Activated naive CD8-positive, alpha-beta T cell treated with anti-CD3 and anti-CD28 coated beads for 36 hours (primary cell): ENCODE results near the gene TLR10. TPM values are rescaled to one million over a fixed set of nuclear protein-coding genes. Genes with fewer than 3 reads are reported as not detected.

Experiments
- DNase-seq: peaks from one replicate; pipeline ENCODE4 v3.0.0; 2021
- H3K27ac Mint-ChIP-seq: one replicate; pipeline ENCODE4 v1.8.0; 2022; ENCODE audit warnings: mild to moderate bottlenecking, moderate library complexity, mixed read lengths
- H3K27me3 Mint-ChIP-seq: one replicate; pipeline ENCODE4 v1.8.0; 2022; ENCODE audit warnings: mild to moderate bottlenecking, mixed read lengths
- H3K36me3 Mint-ChIP-seq: one replicate; pipeline ENCODE4 v1.8.0; 2021; ENCODE audit warnings: mild to moderate bottlenecking, mixed read lengths
- H3K4me1 Mint-ChIP-seq: one replicate; pipeline ENCODE4 v1.8.0; 2021; ENCODE audit warnings: mixed read lengths
- H3K4me3 Mint-ChIP-seq: one replicate; pipeline ENCODE4 v1.8.0; 2022; ENCODE audit warnings: mild to moderate bottlenecking, moderate library complexity, mixed read lengths
- H3K9me3 Mint-ChIP-seq: one replicate; pipeline ENCODE4 v1.8.0; 2022; ENCODE audit warnings: mixed read lengths
- total RNA-seq, 2 experiments: library from RNA; stranded (reverse); gene quantifications; one replicate each; pipeline ENCODE4 v1.2.3, GENCODE V29; 2021

TLR10 gene
- total RNA-seq, 2 experiments from 2014 or later, result 0.26 to 0.29 TPM

DNA sequence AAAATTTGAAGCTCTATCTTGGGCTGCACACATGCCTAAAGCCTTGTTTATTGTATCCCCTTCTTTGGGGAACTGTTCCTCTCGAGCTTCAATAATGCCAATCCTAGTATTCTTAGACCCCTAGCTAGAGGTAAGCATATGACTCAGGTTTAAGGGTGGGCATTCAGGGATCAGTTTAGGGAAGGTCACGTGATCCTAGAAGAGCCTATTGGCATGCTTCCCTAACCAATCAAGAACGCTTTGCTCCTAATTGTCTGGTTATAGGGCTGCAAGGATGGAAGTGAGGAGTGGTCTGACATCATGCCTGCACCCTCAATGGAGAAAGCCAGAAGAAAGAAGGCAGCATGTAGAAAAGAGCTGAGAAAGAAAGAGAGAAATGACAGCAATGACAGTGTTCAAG, 46.9 kb downstream of the TLR10 start:
- Mint-ChIP-seq H3K27me3 (no peaks in the 10 kb centered on the region), H3K9me3 (peaks cover 11% of the 10 kb centered on the region), H3K4me3 (no peak overlapping the region), H3K4me1 (peaks cover 5% of the 10 kb centered on the region), H3K27ac (no peak overlapping the region), H3K36me3 (peaks cover 5% of the 10 kb centered on the region)
- no peak for DNase-seq

DNA sequence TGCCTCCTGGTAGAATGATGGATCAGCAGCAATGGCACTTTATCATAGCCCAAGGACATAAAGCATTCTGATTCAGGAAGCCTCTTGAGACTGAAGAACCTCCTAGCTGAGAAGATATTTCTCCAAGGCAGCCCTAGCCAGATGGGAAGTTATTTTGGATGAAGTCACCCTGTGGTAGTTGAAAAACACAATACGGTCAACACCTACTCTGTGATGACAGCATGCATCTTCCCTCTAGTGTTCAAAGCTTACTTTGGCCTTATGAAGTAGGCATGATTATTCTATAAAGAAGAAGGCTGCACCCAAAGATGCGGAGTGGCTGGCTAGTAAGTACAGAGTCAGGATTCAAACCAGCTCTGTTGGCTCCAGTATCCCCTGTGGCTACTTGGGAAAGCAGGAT, 47.9 kb downstream of the TLR10 start:
- peaks cover 11% of the 10 kb centered on the region for H3K9me3 Mint-ChIP-seq
- peaks cover 5% of the 10 kb centered on the region for H3K36me3 Mint-ChIP-seq
- H3K27me3 Mint-ChIP-seq, result no peaks in the 10 kb centered on the region
- no peak overlapping the region for H3K27ac Mint-ChIP-seq
- no peak for DNase-seq
- peaks cover 14% of the 10 kb centered on the region for H3K4me1 Mint-ChIP-seq
- H3K4me3 Mint-ChIP-seq, result no peak overlapping the region

DNA sequence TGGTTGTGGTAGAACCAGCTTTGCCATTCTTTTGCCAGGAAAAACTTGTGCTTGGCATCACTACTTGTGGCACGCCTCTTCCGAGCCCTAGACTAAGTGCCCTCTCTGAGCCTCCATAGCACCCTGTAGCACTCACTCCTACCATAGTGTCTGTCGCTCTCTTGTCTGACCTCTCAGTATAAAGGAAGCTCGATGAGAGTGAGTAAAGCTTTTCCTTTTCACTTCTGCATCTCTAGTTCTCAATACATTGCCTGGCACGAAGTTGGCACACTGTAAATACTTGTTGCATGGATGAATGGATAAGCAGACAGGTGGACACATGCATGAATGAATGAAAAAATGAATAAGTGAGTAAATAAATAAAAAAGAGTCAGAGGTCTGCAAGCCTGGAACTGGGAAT, 48.3 kb downstream of the TLR10 start:
- H3K27ac Mint-ChIP-seq, result no peak overlapping the region
- H3K36me3 Mint-ChIP-seq, result peaks cover 5% of the 10 kb centered on the region
- peaks cover 11% of the 10 kb centered on the region for H3K9me3 Mint-ChIP-seq
- no peak overlapping the region for H3K4me3 Mint-ChIP-seq
- H3K4me1 Mint-ChIP-seq, result peaks cover 15% of the 10 kb centered on the region
- no peak for DNase-seq
- no peaks in the 10 kb centered on the region for H3K27me3 Mint-ChIP-seq

DNA sequence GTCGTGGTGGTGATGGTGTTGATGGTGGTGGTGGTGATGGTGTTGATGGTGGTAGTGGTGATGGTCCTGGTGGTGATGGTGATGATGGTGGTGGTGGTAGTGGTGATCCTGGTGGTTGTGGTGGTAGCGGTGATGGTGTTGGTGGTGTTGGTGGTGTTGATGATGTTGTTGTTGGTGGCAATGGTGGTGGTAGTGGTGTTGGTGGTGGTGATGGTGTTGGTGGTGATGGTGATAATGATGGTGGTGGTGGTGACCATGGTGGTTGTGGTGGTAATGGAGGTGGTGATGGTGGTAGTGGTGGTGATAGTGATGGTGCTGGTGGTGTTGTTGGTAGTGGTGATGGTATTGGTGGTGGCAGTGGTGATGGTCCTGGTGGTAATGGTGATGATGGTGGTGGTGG, 49.1 kb downstream of the TLR10 start:
- H3K4me1 Mint-ChIP-seq, result peaks cover 15% of the 10 kb centered on the region
- H3K4me3 Mint-ChIP-seq, result no peak overlapping the region
- H3K27ac Mint-ChIP-seq, result peak overlapping the region; percentile 60
- H3K9me3 Mint-ChIP-seq, result peaks cover 11% of the 10 kb centered on the region
- H3K27me3 Mint-ChIP-seq, result no peaks in the 10 kb centered on the region
- DNase-seq, result no peak
- H3K36me3 Mint-ChIP-seq, result peaks cover 5% of the 10 kb centered on the region

DNA sequence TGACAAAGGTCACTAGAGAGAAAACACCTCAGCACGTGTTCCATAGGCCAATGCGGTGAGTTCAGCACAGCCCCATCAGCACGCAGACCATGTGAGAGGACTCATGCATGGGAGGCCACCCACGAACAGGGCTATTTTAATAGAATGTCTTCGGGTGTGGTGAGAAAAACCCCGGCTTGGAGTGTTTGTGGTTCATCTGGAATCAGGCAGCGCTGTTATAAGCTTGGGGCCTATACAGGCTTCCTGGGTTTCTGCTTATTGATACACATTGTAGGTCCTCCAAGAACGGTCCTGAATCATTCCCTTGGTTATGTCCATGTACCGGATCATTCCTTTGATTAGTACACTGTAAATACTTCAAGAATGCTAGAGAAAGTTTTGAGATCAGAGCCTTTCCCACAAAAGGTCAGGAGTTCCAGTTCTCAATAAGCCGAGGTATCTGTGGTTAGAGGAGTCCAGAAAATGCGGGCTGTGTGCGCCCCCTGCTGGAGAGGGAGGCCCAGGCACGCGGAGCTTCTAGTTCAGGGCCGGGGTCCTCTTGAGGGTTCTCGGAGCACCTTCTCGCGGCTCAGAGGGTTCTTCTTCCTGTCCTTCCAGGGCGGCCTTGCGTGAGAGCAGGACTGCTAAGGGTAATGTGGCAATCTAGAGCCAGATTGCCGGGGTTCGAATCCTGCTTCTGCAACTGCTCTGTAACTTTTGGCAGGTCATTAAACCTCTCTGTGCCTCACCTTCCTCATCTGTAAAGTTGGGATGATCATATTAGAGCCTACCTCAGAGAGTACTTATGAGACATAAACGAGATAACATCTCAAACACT, 51.8 kb downstream of the TLR10 start:
- Mint-ChIP-seq H3K27ac (peak overlapping the region; percentile 83), H3K4me1 (peaks cover 15% of the 10 kb centered on the region), H3K36me3 (peaks cover 5% of the 10 kb centered on the region), H3K27me3 (no peaks in the 10 kb centered on the region), H3K4me3 (no peak overlapping the region), H3K9me3 (peaks cover 11% of the 10 kb centered on the region)
- peak; percentile 80 for DNase-seq

DNA sequence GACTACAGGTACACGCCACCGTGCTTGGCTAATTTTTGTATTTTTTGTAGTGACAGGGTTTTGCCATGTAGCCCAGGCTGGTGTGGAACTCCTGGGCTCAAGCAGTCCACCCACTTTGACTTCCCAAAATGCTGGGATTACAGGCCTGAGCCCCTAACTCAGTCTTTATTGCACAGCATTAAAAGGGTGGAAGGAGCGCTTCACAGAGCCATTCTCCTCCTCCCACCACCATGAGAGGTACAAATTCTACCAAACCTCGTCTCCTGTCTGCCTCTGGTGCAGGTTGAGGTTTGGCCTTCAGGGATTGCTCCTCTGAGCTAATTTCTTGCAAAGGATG, 52.3 kb downstream of the TLR10 start:
- H3K36me3 Mint-ChIP-seq, result peaks cover 5% of the 10 kb centered on the region
- no peak overlapping the region for H3K4me3 Mint-ChIP-seq
- peaks cover 18% of the 10 kb centered on the region for H3K4me1 Mint-ChIP-seq
- H3K9me3 Mint-ChIP-seq, result peaks cover 11% of the 10 kb centered on the region
- H3K27me3 Mint-ChIP-seq, result no peaks in the 10 kb centered on the region
- H3K27ac Mint-ChIP-seq, result peak overlapping the region; percentile 83
- DNase-seq, result no peak

DNA sequence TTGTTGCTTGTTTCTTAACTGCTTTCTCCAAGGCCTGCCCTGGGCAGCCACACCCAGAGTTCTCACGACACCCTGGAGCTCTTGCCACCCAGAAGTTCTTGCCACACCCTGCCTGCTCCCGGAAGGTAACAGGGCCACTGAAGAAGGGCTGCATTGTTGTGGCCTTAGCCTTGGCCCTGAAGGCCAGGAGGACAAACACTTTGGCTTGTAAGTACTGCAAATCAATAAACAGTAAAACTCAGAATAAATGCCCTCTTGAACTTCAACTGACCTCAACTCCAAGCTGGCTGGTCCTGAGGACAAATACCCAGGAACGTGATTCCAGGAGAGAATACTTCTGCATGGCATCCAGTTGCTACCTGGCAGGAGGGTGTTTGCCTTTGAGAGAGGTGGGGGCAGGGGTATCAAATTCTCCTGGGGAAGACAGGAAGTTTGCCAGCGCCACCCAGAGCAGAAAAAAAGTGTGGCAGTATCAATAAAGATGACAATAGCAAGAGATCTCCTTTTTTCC, 54.1 kb downstream of the TLR10 start:
- Mint-ChIP-seq H3K4me1 (peaks cover 19% of the 10 kb centered on the region), H3K27me3 (no peaks in the 10 kb centered on the region), H3K36me3 (peaks cover 2% of the 10 kb centered on the region), H3K4me3 (no peak overlapping the region), H3K9me3 (peaks cover 9% of the 10 kb centered on the region), H3K27ac (no peak overlapping the region)
- no peak for DNase-seq

DNA sequence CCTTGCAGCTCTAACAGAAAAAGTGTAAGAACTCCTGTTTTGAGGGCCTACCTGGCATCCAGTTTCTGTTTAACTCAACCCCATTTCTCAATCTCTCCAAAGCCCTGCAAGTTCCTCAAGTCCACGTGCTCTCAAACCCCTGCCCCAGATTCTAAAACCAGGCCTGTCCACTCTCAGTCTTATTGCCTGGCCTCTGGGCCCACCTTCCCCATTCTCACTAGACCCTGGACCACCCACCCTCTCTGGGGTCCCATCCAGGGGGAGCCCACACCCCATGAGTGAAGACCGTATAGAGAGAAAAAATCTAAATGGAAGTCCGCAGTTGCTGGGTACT, 58.3 kb downstream of the TLR10 start:
- no peaks in the 10 kb centered on the region for H3K27me3 Mint-ChIP-seq
- no peak for DNase-seq
- H3K4me3 Mint-ChIP-seq, result no peak overlapping the region
- peaks cover 4% of the 10 kb centered on the region for H3K4me1 Mint-ChIP-seq
- H3K36me3 Mint-ChIP-seq, result no peaks in the 10 kb centered on the region
- no peaks in the 10 kb centered on the region for H3K9me3 Mint-ChIP-seq
- no peak overlapping the region for H3K27ac Mint-ChIP-seq

DNA sequence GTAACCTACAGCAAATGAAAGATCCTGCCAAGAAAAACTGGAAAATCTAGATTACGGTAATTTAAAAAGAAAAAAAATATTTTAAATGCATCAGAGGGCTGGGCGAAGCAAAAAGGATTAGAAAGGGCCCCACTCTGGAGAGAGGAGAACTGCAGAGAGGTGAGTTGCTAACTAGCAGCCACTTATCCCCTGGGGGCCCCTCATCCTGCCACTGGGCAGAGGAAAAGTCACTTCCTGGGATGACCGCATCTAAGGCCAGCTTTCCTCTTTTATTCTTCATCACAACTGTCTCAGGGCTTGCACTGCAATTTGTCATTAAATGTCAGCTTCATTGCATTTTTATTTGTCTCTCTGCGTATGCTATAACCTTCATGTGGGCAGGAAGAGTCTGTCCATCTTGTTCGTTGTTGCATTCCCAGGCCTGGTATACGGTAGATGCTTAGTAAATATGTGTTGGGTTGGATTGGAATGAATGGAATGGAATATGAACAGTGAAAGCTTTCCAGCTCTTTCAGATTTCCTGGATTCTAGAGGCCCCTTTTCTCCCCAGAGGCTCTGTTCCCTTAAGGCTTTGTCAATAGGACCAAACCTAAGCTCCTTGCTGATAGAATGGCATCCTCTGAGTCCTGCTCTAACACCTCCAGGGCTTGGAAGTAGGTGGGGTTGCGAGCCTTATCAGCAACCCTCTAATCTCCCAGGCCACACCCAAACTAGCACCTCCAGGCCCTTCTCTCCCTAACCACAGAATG, 58.9 kb downstream of the TLR10 start:
- Mint-ChIP-seq H3K4me3 (no peak overlapping the region), H3K27ac (no peak overlapping the region)

DNA sequence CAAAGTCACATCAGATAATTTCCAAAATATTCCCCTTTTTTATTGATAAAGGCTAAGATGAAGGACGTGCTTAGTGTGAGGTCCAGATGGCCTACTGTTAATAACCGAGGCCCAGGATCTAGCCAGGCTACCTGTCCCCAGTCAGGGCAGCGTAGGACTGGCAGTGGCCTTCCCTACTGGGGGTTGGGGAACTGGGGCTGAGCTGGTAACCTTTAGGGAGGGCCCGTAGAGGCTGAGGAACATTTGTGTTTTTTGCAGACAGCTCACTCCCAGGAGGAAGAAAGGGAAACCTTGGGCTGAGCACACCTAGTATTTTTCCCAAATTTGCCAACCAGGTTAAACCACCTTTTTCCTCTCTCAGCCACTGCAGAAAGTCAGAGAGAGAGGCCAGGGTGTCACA, 59.7 kb downstream of the TLR10 start:
- no peak for DNase-seq
- Mint-ChIP-seq H3K9me3 (no peaks in the 10 kb centered on the region), H3K36me3 (no peaks in the 10 kb centered on the region), H3K4me1 (peaks cover 4% of the 10 kb centered on the region), H3K27ac (no peak overlapping the region), H3K4me3 (no peak overlapping the region), H3K27me3 (no peaks in the 10 kb centered on the region)

More for the DNA sequence above, 58.9 kb downstream of the TLR10 start:
- H3K4me1 Mint-ChIP-seq, result peaks cover 4% of the 10 kb centered on the region
- no peaks in the 10 kb centered on the region for H3K36me3 Mint-ChIP-seq
- DNase-seq, result no peak
- no peaks in the 10 kb centered on the region for H3K27me3 Mint-ChIP-seq
- H3K9me3 Mint-ChIP-seq, result no peaks in the 10 kb centered on the region

Other genes starting within 250 kb of the TLR10 start
- gene KLF3, start 118.8 kb downstream of the TLR10 start, total RNA-seq, result 10 to 100 TPM; 10.0 to 10.4 TPM
- gene TLR1, start 21.8 kb upstream of the TLR10 start, total RNA-seq, result 1 to 10 TPM; 1.6 to 2.4 TPM
- 1 to 10 TPM; 2.9 to 4.4 TPM for gene TLR6, start 73.8 kb upstream of the TLR10 start, total RNA-seq
- under 1 TPM in 1 of 2 experiments, not detected in 1; 0.38 TPM for gene FAM114A1, start 84.8 kb upstream of the TLR10 start, total RNA-seq
- gene TMEM156, start 249.4 kb upstream of the TLR10 start, total RNA-seq, result 10 to 100 TPM; 11.3 to 11.7 TPM